Left colon (tissue), 2 donors: ENCODE measurements around the gene CAMK2B. TPM values are rescaled to one million over a fixed set of nuclear protein-coding genes. Genes with fewer than 3 reads are reported as not detected.
"Not testable (repeated sequence)": the region's sequence is repeated elsewhere in the genome, so short reads cannot be mapped to it uniquely, and the experiment has no call there.

Source experiments
- ATAC-seq: fragments of 200-7000 bp; cut with Tn5 transposase; one replicate; pipeline ENCODE4 v1.9.1; 2020; ENCODE audit warnings: mild to moderate bottlenecking, moderate library complexity
- DNase-seq, 2 donors: peaks; one replicate each; pipeline ENCODE4 v3.0.0-alpha.2; 2020
- intact Hi-C, 2 donors: fragments of 100-400 bp; cut with DNase I in 1 of 2; cut with micrococcal nuclease in 1 of 2; formaldehyde crosslinking; loops; one replicate each; pipeline versions ENCODE4 v1.11.2 to v1.14.0; 2022; cut with DNase I, micrococcal nuclease
- total RNA-seq, 2 donors: library from RNA; stranded (reverse); fragmentation: NEBNext Ultra II Directional; extraction: Animal tissue kit (Norgen Biotek cat#: 25700); gene quantifications; one replicate each; pipeline ENCODE4 v1.2.1, GENCODE V29; 2021
- donor health status: DM: no; HTN: no; CAD: no.
- donor health status: DM: yes; HTN: yes; CAD: no.

The CAMK2B gene
- total RNA-seq, 2 donors from 2014 or later: 0.61 to 0.76 TPM

DNA sequence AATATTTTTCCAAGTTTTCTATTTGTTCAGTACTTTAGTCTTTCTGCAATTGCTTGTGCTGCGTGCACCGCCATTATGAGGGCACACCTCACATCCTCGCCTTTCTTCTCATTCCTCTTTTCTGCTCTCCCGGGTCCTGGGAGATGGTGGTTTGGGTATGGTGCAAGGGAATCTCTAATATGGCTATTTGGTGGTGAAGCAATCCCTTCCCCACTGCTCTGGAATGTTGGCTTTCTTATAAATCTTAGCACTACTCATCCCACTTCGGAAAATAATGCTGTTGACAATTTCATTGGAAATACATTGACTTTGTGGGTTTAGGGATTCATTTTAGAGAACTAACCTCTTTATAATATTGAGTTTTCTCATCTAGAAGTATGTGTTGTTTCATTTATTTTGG, 134.2 kb downstream of the CAMK2B start:
- no peak for ATAC-seq
- intact Hi-C loops: no loop called here

DNA sequence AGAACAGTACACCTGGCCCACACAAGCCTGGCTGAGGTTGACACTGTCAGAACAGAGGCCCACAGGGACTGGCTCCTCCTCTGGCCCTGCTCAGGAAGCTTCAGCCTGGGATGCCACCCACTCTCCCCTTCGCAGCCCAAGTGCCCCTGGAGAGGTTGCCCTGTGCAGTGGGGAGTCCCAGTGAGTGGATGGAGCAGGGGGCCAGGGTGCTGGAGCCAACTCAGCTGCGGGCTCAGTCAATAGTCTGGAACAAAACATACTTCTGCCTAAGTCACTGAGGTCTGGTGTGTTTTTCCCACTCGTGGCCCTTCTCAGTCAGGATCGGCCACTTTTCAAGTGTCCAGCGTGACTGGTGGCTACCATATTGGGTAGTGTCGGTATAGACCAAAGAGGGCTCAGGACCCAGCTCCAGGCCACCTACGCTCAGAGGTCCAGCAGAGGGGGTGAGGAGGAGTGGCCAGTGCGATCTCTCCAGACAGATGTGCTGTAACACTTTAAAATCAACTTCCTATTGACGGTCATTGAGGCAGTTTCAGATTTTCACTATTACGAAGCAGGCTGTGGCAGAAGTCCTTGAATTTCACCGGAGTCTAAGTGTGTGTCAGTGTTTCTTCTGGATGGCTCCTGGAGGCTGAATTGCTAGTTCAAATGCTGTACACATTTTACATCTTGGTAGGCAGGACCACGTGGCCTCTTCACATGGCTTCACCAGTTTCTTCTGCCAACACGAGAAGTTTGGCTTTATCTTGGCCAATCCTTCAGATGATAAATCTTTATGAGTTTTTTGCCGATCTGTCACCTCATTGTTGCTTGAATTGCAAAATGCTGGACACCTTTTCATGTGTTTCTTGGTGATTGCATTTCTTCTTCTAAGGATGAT, 135.2 kb downstream of the CAMK2B start:
- intact Hi-C loops: no loop called here
- ATAC-seq (no peak), DNase-seq (no peak)

More for the DNA sequence above, 134.2 kb downstream of the CAMK2B start:
- DNase-seq: no peak

DNA sequence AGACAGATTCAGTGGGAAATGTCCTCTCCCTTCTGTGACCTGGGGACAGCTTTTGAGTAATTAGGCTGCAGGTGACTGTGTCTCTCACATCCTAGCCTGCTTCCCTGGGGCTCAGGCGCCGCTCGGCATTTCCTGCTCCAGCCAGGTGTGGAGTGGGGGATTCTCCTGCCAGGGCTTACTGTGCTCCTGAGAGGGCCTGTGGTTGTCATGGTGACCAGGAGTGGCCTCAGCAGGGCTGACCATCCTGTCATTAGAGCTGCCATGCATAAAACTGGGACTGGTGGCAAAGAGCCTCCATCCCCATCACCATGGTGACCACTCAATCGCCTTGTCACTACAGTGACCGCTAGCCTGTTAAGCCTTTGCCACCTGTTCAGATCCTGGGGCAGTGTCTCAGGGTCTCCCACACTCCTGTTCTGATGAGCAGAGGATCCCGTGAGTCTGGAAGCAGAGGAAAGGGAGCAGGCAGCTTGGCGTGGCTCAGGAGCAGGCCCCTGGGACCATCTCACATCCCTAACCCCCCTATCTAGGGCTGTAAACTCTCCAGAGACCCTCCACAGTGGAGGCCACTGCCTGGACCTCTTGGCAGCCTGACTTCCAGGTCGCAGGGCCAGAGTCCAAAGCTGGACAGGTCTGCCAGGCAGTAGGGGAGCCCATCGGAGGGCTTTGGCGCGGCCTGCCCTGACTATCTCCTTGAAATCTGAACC, 136.0 kb downstream of the CAMK2B start, which contains the start of gene GCK:
Gene GCK (minus strand): TSS at position 154 of the 707 bp plus-strand sequence. CDS start 486 bp downstream, outside the sequence.
- ATAC-seq: no peak
- intact Hi-C loops: no loop called here
- DNase-seq: no peak

DNA sequence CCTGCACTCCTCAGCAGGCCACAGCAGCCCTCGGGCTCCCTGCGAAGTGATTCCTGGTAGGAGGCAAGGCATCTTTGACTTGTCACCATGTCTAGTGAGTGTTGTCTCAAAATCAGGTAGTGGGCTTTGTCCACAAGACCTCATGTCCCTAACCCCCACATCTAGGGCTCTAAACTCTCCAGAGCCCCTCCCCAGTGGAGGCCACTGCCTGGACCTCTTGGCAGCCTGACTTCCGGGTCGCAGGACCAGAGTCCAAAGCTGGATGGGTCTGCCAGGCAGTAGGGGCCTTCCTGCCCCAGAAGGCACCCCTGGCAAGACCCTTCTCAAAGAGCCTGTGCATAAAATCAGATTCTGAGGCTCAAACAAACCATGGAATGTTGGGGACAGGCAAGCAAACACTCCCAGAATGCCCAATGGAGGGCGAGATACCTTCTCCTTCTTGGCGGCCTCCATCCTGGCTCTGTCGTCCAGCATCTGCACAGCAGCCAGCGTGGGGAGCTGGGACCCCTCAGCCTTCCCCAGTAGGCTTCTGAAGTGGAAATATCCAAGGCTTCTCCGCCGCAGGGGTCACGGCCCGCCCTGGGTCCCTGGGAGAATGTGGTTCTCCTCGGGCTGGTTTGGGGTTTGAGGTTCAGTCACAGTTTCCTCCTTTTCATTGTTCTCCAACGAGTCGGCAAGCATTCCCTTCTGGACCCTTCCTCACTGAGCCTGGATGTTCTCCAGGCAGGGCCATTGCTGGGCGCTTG, 136.7 kb downstream of the CAMK2B start:
- no peak for ATAC-seq

DNA sequence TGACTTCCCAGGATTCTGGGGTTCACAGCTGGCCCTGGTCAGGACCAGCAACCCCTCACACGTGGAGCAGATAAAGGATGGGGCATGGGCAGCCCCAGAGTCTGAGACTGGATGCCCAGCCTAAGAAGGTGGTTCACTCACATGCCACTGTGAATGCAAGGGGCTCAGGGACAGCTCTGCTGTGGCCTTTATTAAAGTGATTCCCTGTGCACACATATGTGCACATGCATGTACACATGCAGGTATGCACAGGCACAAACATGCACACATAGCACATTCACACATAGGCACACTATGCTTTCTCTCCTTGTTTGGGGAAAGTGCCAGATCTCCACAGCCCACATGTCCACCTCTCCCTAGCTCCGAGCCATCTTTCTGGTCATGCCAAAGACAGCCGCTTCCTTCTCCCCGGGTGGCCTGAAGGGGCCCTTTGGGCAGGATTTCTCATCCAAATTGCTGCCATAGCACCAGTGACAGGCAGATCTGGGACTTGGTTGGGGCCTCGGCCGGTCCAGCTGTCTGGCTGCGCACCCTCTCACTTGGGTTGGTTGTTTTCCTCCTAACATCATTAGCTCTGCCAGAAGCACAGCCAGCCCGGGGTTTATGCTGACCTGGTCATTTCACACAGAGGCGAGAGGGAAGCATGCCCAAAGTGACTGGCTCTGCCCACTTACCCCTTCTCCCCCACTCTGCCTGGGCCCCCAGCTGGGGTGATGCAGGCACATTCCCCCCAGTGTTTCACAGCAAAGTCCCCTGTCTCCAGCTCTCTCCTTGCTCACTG, 137.6 kb downstream of the CAMK2B start:
- intact Hi-C loops: no loop called here
- no peak for ATAC-seq
- DNase-seq: no peak

More for the DNA sequence above, 136.7 kb downstream of the CAMK2B start:
- intact Hi-C loops: no loop called here
- no peak for DNase-seq

DNA sequence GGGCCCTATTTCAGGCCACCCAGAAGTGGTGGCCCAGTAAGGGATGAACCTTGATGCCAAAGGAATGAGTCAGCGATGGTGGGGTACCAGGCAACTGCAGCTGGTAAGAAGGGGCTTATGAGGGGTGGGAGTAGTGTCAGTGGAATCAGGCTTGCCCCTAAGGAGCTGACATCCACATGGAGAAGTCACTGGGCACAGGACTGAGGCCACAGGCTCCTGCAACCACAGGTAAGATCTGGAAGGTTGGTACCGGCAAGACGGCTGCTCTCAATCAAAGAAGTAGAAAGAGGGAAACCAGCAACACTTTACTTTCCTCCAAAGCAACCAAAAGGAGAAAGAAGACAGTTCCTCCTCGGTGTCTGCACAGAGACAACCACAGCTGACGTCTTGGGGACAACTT, 138.7 kb downstream of the CAMK2B start:
- no peak for DNase-seq
- ATAC-seq: no peak
- intact Hi-C loops: no loop called here

DNA sequence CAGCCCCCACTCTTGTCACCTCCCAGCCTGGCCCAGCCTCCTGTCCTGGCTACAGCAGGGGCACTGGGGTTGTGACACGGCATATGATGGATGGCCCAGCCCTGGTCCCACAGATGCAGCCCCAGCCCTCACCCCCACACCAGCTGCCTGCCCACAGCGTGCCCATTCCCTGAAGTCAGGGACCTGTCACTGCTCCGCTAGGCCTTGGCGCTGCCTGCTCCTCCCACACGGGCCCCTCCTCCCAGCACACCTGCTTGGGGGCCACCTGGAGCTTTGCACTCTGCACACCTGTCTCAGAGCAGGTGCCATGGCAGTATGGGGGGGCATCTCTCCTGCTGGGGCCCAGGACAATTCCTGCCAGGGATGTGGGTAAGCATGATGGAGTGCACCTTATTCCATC, 139.7 kb downstream of the CAMK2B start:
- intact Hi-C loops: no loop called here
- DNase-seq: no peak
- ATAC-seq: no peak

DNA sequence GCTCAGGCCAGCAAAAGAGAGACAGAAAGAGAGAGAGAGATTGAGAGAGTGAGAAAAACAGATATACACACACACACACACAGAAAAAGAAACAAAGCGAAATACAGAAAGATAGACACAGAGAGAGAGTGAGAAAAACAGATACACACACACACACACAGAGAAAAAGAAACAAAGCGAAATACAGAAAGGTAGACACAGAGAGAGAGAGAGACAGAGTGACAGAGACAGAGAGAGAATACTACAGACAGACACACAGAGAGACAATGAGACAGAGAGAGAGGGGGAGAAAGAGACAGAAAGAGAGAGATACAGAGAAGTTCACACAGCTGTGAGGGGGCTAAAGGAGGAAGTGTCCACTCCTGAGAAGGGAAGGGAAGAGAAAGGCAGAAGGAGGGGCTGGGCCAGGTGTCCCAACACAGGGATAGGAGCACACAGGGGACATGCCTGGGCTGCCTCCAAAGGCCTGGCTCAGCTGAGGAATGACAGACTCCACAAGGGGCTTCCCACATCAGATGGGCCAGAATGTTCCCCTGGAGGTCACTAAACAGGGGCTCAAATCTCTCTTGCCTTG, 140.4 kb downstream of the CAMK2B start:
- intact Hi-C loops: no loop called here
- no peak for DNase-seq
- no peak for ATAC-seq

DNA sequence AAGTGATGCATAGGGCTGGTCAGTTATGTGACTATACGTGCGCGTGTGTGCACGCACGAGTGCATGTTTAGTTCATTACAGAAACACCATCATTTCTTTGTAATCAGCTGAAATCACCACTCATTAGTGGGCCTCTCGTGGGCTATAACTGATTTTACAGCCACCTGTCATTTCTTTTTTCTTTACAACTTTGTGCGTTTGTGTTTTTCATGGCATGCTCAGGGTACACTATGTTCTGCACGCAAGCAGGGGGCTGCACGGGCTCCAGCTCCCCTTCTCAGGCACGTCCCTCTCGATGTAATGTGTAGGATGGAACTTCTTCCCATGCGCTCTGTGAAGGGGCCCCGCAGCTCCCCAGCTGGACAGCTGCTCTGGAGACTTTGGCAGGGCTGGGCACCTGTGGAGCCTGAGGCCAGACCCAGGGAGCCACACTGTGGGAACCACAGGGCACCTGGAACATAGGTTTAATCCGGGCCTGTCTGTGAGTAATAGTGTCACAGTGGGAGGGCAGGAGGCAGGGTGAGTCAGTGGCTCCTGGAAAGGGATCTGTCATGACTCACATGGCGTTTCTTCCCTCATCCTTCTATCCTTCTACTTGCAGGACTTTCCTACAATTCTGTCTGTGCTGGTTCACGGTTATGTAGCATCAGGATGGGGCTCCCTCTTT, 141.1 kb downstream of the CAMK2B start:
- DNase-seq (no peak), ATAC-seq (no peak)
- intact Hi-C loops: no loop called here

DNA sequence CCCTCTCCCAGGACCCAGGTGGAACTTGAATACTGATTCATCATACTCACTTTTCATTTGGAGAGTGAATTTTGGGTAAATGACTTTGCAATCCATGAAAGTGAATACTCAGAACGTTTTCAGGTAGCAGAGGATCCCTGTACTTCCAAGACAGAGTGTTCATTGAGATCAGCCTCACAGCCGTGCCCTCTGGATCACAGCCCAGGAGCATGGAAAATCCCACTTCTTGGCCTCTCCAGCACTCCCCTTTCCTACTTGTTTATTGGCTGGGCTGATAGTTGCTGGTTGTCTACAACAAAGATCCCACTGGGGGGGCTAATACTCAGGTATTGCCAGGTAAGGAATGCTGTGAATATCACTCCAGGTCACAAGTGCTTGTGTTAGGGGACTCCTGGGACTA, 142.0 kb downstream of the CAMK2B start:
- intact Hi-C loops: no loop called here

DNA sequence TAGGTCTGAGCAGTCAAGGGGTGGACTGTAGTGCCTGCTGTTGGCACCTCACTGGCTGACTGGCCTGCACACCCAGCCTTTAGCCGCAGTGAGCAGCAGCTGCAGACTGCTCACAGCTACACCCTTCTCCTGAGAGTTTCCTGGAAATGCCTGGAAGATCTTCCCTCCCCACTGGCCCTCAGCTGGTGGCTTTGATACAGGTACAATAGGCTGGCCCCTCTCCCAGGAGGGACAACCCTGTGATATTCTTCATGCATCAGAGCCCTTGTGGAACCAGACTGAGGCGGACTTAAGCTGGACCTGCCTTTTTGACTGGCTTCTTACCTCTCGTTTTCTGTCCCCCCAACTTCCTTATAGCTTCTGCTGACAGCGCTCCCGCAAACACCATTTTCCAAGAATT, 142.6 kb downstream of the CAMK2B start:
- ATAC-seq: no peak
- intact Hi-C loops: no loop called here
- no peak for DNase-seq

More for the DNA sequence above, 142.0 kb downstream of the CAMK2B start:
- DNase-seq (no peak), ATAC-seq (no peak)

DNA sequence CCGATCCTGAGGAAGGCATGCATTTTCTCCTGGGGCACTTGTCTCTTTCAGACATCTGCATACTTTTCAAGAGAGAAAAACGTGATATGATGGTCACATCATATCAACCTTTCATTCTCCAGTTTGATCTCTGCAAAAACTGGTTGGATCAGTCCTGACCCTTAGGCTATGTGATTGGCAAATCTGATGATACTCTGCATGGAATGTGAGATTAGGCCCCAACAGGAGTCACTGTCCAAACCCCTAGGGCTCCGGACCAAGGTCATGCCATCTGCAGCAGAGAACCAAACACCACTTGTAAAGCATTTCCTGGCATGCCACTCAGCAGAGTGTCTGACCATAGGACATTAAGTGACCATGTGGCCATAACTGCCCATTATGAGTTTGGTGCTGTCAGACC, 144.8 kb downstream of the CAMK2B start:
- ATAC-seq (no peak), DNase-seq (no peak)
- intact Hi-C loops: no loop called here

DNA sequence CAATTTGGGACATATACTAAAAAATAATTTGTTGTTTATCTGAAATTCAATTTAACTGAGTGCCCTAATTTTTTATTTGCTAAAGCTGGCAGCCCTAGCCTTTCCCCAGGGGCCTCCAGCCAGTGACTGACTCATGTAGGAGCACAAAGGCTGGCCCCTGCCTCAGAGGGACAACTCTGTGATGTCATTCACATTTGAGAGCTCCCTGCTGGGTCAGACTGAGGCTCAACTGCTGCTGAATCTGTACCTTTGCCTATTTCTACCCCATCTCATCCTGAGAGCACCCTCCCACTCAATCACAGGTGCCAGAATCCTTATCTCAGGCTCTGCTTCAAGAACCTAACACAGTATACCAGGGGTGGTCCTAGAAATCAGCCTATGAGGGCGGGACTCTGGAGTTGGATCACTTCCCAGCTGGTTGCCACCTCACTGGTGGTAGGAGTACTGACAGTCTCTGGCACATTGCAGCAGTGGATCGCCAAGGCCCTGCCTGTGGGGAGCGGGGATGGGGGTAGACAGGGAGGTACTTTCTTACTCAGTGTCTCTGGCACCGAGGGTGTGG, 147.7 kb downstream of the CAMK2B start:
- DNase-seq (no peak), ATAC-seq (no peak)
- intact Hi-C loops: no loop called here

DNA sequence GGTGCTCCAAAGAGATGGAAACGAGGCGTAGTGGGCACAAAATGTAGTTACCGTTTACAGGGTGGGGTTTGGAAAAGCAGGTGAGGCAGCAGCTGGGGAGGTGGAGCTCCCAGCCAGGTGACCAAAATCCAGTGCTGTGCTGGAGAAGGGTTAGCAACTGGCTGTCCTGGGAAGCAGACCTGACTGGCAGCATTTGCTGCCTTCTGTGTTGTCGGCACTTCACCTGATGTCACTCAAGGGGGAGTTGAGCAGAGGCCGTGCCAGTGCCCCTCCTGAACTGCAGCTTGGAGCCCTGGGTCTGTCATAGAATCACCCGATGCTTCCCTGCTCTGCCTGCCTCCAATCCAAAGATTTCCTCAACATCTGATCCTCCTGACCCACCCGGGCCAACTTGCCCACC, 148.9 kb downstream of the CAMK2B start:
- no peak for DNase-seq
- intact Hi-C loops: no loop called here
- ATAC-seq: no peak

DNA sequence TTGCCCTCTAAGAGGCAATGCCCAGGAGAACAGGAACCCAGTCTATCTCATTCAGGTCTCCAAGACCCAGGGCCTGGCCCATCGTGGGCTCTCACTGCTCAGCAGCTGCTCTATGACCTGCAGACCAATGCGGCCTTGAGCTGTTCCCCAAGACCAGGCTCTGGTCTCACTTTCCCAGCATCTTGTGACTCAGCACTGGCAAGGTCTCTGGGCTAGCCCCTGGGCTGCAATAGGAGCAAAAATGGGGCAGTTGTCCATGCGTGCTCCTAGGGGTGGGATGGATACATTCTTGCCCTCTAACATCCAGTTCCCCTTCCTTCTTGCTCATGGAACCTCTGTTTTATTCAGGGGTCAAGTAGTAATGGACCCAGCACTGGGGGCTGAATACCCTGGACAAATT, 149.7 kb downstream of the CAMK2B start:
- intact Hi-C loops: no loop called here
- no peak for DNase-seq
- ATAC-seq: no peak

DNA sequence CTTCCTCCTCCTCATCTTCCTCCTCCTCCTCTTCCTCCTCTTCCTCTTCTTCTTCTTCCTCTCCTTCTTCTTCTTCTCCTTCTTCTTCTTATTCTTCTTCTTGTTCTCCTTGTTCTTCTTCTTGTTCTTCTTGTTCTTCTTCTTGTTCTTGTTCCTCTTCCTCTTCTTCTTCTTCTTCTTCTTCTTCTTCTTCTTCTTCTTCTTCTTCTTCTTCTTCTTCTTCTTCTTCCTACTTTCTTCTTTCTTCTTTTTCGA, 150.8 kb downstream of the CAMK2B start:
- ATAC-seq, intact Hi-C loops, DNase-seq: not testable (repeated sequence)

DNA sequence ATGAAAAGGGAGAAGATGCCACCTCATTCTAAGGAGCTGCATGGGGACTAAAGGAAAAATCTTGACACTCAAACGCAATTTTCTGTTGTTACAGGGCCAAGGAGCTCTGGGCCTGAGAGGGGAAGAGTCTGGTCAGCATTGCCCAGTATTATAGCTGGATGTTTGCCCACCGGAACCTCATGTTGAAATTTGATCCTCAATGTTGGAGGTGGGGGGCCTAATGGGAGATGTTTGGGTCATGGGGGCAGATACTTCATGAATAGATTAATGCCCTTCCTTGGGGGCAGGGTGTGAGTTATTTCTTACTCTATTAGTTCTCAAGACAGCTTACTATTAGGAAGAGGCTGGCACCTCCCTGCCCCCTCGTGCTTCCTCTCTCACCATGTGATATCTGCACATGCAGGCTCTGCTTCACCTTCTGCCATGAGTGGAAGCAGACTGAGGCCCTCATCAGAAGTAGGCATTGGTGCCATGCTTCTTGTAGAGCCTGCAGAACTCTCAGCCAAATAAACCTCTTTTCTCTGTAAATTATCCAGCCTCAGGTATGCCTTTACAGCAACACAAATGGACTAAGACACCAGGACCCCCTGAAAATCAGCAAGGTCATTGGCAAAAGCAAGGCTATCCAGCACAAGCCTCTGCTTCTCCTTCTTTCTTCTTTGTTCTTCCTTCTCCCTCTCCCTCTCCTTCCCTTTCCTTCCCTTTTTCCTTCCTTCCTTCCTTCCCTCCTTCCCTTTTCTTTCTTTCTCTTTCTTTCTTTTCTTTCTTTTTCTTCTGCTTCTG, 151.3 kb downstream of the CAMK2B start:
- intact Hi-C loops: no loop called here
- DNase-seq: no peak
- no peak for ATAC-seq
